Ishikawa (cell line): ENCODE data around the gene RAB7B.

Experiments used
- CEBPB ChIP-seq: IDR thresholded peaks from 2 replicates; pipeline ENCODE4 v1.6.1; 2012
- CREB1 ChIP-seq: IDR thresholded peaks from 2 replicates; pipeline ENCODE4 v1.6.1; 2012; ENCODE audit warnings: low read depth
- EGR1 ChIP-seq: IDR thresholded peaks from 2 replicates; pipeline ENCODE4 v1.6.1; 2012
- EP300 ChIP-seq: IDR thresholded peaks from 2 replicates; pipeline ENCODE4 v1.6.1; 2012; ENCODE audit warnings: borderline replicate concordance
- FOXM1 ChIP-seq: IDR thresholded peaks from 2 replicates; pipeline ENCODE4 v1.6.1; 2012; ENCODE audit warnings: low read depth, borderline replicate concordance
- NFIC ChIP-seq: IDR thresholded peaks from 2 replicates; pipeline ENCODE4 v1.6.1; 2012
- RAD21 ChIP-seq: IDR thresholded peaks from 2 replicates; pipeline ENCODE4 v1.6.1; 2012; ENCODE audit warnings: low read depth
- TAF1 ChIP-seq: IDR thresholded peaks from 2 replicates; pipeline ENCODE4 v1.6.1; 2012; ENCODE audit warnings: low read depth, mild to moderate bottlenecking
- TCF12 ChIP-seq: IDR thresholded peaks from 2 replicates; pipeline ENCODE4 v1.6.1; 2012; ENCODE audit warnings: low read depth
- TEAD4 ChIP-seq: IDR thresholded peaks from 2 replicates; pipeline ENCODE4 v1.6.1; 2012
- YY1 ChIP-seq: IDR thresholded peaks from 2 replicates; pipeline ENCODE4 v1.6.1; 2012; ENCODE audit warnings: low read depth
- ZBTB7A ChIP-seq: IDR thresholded peaks from 2 replicates; pipeline ENCODE4 v1.6.1; 2012; ENCODE audit warnings: low read depth
- TF ChIP-seq, protein P1 (sequence below): IDR thresholded peaks from 2 replicates; pipeline ENCODE4 v1.6.1; 2012
- TF ChIP-seq, protein P2 (sequence below): IDR thresholded peaks from 2 replicates; pipeline ENCODE4 v1.6.1; 2012; ENCODE audit warnings: low read depth, mild to moderate bottlenecking
- TF ChIP-seq, protein P3 (sequence below): IDR thresholded peaks from 2 replicates; pipeline ENCODE4 v1.6.1; 2012

Gene RAB7B

DNA sequence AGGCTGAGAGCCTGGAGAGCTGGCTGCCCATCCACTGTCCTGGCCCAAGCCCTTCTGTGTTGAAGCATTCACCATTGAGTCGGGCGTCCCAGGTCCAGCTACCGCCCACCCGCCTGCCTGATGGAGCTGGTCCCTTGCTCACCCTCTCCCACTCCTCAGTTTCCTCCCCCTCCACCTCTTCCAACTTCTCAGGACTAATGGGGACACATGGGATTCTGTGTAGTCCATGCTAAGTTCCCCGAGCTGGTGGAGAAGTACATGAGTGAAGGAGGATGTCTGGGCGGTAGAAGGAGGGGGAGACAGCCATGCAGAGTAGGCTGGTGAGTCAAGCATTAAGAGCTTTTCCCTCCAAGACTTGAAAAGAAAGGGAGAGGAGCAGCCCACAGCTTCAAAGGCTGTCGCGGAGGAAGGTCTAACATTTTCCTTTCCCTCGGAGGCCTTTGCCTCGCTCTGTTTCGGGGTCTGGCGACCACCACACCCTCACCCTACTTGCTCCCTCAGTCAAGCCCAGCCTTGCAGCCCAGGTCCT is 60.5 kb downstream of the RAB7B start:
- TF ChIP-seq, protein P1, sequence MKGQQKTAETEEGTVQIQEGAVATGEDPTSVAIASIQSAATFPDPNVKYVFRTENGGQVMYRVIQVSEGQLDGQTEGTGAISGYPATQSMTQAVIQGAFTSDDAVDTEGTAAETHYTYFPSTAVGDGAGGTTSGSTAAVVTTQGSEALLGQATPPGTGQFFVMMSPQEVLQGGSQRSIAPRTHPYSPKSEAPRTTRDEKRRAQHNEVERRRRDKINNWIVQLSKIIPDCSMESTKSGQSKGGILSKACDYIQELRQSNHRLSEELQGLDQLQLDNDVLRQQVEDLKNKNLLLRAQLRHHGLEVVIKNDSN, result no peak
- no peak for TF ChIP-seq NFIC

DNA sequence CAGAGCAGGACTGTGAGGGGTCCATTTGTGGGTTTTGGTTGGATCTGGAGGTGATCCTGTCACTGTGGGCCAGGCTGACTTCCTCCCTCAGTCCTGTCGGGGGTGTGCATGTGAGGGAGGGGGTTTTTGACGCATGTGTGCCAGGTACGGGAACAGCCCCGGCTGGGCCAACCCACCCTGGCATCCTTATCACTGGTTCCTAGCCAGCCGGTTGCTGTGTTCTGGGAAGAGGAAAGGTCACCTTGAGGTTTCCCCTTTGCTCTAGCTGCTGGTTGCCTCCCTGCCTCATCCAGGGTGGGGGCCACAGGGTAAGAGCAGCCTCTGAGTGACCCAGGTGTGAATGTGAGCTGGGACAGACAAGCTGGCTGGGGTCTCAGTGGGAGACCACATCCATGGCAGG is 62.5 kb downstream of the RAB7B start:
- TF ChIP-seq YY1 (no peak), TCF12 (no peak), NFIC (no peak), RAD21 (no peak), EGR1 (no peak), CREB1 (no peak), TAF1 (no peak), FOXM1 (no peak), CEBPB (no peak), EP300 (no peak), ZBTB7A (no peak), TEAD4 (no peak)
- TF ChIP-seq, protein P1, result no peak
- TF ChIP-seq, protein P2, sequence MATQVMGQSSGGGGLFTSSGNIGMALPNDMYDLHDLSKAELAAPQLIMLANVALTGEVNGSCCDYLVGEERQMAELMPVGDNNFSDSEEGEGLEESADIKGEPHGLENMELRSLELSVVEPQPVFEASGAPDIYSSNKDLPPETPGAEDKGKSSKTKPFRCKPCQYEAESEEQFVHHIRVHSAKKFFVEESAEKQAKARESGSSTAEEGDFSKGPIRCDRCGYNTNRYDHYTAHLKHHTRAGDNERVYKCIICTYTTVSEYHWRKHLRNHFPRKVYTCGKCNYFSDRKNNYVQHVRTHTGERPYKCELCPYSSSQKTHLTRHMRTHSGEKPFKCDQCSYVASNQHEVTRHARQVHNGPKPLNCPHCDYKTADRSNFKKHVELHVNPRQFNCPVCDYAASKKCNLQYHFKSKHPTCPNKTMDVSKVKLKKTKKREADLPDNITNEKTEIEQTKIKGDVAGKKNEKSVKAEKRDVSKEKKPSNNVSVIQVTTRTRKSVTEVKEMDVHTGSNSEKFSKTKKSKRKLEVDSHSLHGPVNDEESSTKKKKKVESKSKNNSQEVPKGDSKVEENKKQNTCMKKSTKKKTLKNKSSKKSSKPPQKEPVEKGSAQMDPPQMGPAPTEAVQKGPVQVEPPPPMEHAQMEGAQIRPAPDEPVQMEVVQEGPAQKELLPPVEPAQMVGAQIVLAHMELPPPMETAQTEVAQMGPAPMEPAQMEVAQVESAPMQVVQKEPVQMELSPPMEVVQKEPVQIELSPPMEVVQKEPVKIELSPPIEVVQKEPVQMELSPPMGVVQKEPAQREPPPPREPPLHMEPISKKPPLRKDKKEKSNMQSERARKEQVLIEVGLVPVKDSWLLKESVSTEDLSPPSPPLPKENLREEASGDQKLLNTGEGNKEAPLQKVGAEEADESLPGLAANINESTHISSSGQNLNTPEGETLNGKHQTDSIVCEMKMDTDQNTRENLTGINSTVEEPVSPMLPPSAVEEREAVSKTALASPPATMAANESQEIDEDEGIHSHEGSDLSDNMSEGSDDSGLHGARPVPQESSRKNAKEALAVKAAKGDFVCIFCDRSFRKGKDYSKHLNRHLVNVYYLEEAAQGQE, result no peak
- TF ChIP-seq, protein P3, sequence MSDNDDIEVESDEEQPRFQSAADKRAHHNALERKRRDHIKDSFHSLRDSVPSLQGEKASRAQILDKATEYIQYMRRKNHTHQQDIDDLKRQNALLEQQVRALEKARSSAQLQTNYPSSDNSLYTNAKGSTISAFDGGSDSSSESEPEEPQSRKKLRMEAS, result no peak

DNA sequence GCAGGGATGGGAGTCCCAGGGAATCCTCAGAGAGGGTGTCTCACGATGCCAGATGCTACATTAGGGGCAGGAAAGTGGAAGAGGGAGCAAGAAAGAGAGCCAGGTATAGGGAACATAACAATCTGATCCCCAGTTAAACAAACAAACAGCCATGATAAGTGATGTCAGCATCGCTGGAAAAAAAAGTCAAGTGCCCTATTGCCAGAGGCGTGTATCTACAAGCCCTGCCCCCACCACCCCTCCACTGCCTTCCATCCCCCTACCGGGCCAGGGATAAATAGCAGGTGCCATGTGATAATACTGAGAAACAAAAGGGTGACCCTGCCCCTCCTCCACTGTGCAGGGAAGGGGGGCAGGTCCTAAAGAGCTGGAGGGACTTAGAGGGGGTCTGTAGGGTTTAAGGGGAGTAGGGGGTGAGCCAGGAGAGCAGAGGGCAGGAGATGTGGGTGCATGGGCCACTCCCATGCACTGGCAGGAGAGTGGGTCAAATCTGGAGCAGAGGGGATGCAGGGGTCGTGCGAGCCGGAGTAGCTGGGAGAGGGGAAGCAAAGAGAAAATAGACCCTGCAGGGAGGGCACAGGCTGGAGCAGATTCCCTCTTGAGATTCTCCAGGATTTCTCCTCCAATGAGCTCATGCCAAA is 63.4 kb downstream of the RAB7B start:
- TF ChIP-seq, protein P1, result no peak
- TF ChIP-seq TAF1 (no peak), RAD21 (no peak), EP300 (no peak), ZBTB7A (no peak), CEBPB (no peak), NFIC (no peak), FOXM1 (no peak), TEAD4 (no peak), EGR1 (no peak), CREB1 (no peak), TCF12 (no peak), YY1 (no peak)
- TF ChIP-seq, protein P3, result no peak
- TF ChIP-seq, protein P2, result no peak

DNA sequence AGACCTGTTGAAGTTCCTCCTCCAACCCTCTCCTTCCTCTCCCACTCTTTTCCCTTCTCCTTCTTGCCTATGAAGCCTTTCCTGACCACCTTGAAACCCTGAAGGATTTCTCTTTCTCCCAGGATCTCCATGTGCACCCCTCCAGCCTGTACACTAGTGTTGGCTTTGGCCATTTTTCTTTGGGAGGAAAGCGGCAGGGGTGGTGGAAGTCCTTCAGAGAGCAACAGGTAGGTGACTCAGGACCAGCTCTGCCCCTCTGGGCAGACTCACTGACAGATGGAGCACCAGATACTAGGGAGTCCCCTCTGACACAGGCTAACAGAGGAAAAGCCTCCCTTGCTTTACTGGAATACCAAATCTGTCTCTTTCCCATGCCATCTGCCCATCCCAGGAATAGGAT is 64.5 kb downstream of the RAB7B start:
- TF ChIP-seq TEAD4 (no peak), ZBTB7A (no peak), YY1 (no peak), TCF12 (no peak), TAF1 (no peak), CREB1 (no peak), FOXM1 (no peak), EGR1 (no peak), NFIC (no peak), CEBPB (no peak)
- TF ChIP-seq, protein P2, result no peak
- TF ChIP-seq, protein P3, result no peak
- TF ChIP-seq, protein P1, result no peak
